MCF 10A (cell line): ENCODE data around the gene TIMM22. TPM values are rescaled to one million over a fixed set of nuclear protein-coding genes. Genes with fewer than 3 reads are reported as not detected.
"Not testable (repeated sequence)": the region's sequence is repeated elsewhere in the genome, so short reads cannot be mapped to it uniquely, and the experiment has no call there.

Experiments used
- BruUV-seq: library from RNA; stranded (reverse); fragments of 400-500 nt; replicated peaks from 2 replicates; lab custom pipeline; 2021; lab: Mats Ljungman, UMichigan
- CTCF ChIA-PET: fragments of 300-600 bp; sonication (Branson Sonifier 250); formaldehyde crosslinking; extraction: SDS; loops from one replicate; lab custom pipeline; 2021; ENCODE audit warnings: antibody characterized with exemption, inconsistent platforms; lab: Yijun Ruan, JAX
- POLR2A ChIA-PET: fragments of 300-600, 350-650 bp; sonication (Branson Sonifier 250); formaldehyde crosslinking; extraction: SDS; loops from one replicate; lab custom pipeline; 2020; ENCODE audit warnings: antibody characterized with exemption, inconsistent platforms; lab: Yijun Ruan, JAX
- DNase-seq: peaks from one replicate; pipeline ENCODE4 v3.0.0-alpha.2; 2018; ENCODE audit not compliant: unreplicated experiment
- H3K27ac Mint-ChIP-seq: one replicate; pipeline ENCODE4 v1.8.0; 2022; ENCODE audit warnings: mild to moderate bottlenecking, low read depth, mixed read lengths; ENCODE audit not compliant: unreplicated experiment
- H3K27me3 Mint-ChIP-seq: one replicate; pipeline ENCODE4 v1.8.0; 2022; ENCODE audit warnings: mixed read lengths; ENCODE audit not compliant: insufficient read depth, unreplicated experiment
- H3K36me3 Mint-ChIP-seq: one replicate; pipeline ENCODE4 v1.8.0; 2022; ENCODE audit warnings: mild to moderate bottlenecking, moderate library complexity, mixed read lengths; ENCODE audit not compliant: insufficient read depth, unreplicated experiment
- H3K4me1 Mint-ChIP-seq: one replicate; pipeline ENCODE4 v1.8.0; 2022; ENCODE audit warnings: mixed read lengths; ENCODE audit not compliant: insufficient read depth, unreplicated experiment
- H3K4me3 Mint-ChIP-seq: one replicate; pipeline ENCODE4 v1.8.0; 2022; ENCODE audit warnings: mild to moderate bottlenecking, moderate library complexity, mixed read lengths; ENCODE audit not compliant: unreplicated experiment
- H3K9me3 Mint-ChIP-seq: one replicate; pipeline ENCODE4 v1.8.0; 2022; ENCODE audit warnings: mixed read lengths; ENCODE audit not compliant: unreplicated experiment
- intact Hi-C: fragments of 100-400 bp; cut with micrococcal nuclease; formaldehyde crosslinking; loops from 2 replicates; pipeline ENCODE4 v1.14.1; 2022
- total RNA-seq: library from RNA; stranded (reverse); gene quantifications from 2 replicates; pipeline ENCODE4 v1.2.3, GENCODE V29; 2022
- TF ChIP-seq, protein P1 (sequence below): fragments of 200-600 bp; IDR thresholded peaks from one replicate; pipeline ENCODE4 v1.8.0; 2022; ENCODE audit warnings: antibody characterized with exemption, mild to moderate bottlenecking; ENCODE audit not compliant: unreplicated experiment

The TIMM22 gene
- total RNA-seq, 1 experiment from 2014 or later, result 16.6 TPM

DNA sequence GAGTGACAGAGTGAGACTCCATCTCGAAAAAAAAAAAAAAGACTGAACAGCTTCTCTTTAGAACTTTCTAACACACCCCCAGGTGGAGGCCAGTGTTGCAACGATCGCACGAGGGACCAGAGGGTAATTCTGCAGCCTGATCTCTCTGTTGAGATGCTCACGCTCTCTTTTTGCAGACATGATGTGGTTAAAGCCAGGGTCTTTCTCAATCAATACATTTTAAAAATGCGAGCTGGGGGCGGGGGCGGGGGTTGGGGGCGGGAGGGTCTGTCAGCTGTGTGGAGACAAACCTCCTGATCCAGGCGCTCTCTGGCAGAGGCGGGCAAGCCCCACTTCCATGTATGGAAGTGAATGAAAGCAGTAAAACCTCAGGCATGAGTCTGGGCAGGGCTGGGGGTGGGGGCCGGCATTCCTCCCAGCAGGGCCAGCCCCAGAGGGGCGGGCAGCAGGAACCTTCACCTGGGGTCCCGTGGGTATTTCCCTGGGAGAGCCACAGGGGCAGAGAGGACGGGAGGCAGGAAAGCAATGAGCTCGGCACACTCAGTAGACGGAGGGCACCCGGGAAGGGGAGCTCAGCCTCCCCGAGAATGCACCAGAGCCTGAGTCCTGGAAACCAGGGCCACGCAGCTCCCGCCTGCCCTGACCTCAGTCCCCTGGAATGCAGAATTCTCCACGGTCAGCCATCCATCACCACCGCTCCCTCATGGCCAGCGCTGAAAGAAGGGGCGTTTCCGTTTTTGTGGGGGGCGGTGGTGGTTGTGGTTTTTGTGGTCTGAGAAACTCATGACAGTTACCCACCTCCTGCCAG is 45.4 kb upstream of the TIMM22 start:
- Mint-ChIP-seq H3K27me3 (no peaks in the 10 kb centered on the region), H3K4me1 (peaks cover 6% of the 10 kb centered on the region), H3K36me3 (peaks cover 13% of the 10 kb centered on the region), H3K9me3 (no peaks in the 10 kb centered on the region), H3K4me3 (peak overlapping the region; percentile 40), H3K27ac (peak overlapping the region; percentile 42)
- DNase-seq, result peak; percentile 31
- ChIA-PET CTCF (interaction anchor here (0.6 to 1.5 kb wide), 5 partner anchors 22 to 1723 kb away, joined by 3 to 6 read pairs (median 3); no protein-coding TSS in a partner anchor), POLR2A (interaction anchor here (0.8 to 1.9 kb wide), 6 partner anchors 14 to 27 kb away, joined by 3 to 14 read pairs (median 6); no protein-coding TSS in a partner anchor)
- intact Hi-C loops, result loop anchor here (1.0 kb wide), 1 partner anchor 72 kb away; no protein-coding TSS in a partner anchor
- TF ChIP-seq, protein P1, sequence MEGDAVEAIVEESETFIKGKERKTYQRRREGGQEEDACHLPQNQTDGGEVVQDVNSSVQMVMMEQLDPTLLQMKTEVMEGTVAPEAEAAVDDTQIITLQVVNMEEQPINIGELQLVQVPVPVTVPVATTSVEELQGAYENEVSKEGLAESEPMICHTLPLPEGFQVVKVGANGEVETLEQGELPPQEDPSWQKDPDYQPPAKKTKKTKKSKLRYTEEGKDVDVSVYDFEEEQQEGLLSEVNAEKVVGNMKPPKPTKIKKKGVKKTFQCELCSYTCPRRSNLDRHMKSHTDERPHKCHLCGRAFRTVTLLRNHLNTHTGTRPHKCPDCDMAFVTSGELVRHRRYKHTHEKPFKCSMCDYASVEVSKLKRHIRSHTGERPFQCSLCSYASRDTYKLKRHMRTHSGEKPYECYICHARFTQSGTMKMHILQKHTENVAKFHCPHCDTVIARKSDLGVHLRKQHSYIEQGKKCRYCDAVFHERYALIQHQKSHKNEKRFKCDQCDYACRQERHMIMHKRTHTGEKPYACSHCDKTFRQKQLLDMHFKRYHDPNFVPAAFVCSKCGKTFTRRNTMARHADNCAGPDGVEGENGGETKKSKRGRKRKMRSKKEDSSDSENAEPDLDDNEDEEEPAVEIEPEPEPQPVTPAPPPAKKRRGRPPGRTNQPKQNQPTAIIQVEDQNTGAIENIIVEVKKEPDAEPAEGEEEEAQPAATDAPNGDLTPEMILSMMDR, result no peak
- BruUV-seq, result no TSS peak

DNA sequence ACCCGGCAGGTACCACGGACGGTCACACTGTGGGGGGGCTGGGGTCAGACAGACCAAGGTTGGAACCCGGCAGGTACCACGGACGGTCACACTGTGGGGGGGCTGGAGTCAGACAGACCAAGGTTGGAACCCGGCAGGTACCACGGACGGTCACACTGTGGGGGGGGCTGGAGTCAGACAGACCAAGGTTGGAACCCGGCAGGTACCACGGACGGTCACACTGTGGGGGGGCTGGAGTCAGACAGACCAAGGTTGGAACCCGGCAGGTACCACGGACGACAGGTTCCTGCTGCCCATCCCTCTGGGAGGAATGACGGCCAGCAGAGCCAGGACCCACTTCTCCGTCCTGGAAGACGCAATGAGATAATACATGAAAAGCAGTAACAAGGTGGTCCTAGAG is 44.3 kb upstream of the TIMM22 start:
- H3K9me3 Mint-ChIP-seq, intact Hi-C loops, BruUV-seq, H3K4me3 Mint-ChIP-seq, POLR2A ChIA-PET, DNase-seq, H3K27me3 Mint-ChIP-seq, H3K27ac Mint-ChIP-seq, CTCF ChIA-PET: not testable (repeated sequence)
- Mint-ChIP-seq H3K36me3 (peaks cover 13% of the 10 kb centered on the region), H3K4me1 (peaks cover 11% of the 10 kb centered on the region)

DNA sequence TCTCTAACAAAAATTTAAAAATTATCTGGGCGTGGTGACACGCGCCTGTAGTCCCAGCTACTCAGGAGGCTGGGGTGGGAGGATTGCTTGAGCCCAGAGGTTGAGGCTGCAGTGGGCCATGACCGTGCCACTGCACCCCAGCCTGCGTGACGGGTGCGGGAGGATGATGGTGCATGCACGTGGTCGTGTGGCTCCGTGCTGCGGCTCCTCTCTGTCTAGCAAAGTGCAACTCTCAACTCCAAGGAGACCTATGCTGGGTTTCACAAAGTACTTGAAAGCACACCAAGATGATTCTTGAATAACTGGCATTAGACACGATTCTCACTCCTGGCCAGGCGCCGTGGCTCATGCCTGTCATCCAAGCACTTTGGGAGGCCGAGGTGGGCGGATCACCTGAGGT is 43.2 kb upstream of the TIMM22 start:
- H3K27ac Mint-ChIP-seq, result no peak overlapping the region
- no peaks in the 10 kb centered on the region for H3K9me3 Mint-ChIP-seq
- no TSS peak for BruUV-seq
- TF ChIP-seq, protein P1, result no peak
- intact Hi-C loops, result no loop called here
- CTCF ChIA-PET, result no interaction called here
- H3K4me1 Mint-ChIP-seq, result peaks cover 11% of the 10 kb centered on the region
- no peaks in the 10 kb centered on the region for H3K27me3 Mint-ChIP-seq
- POLR2A ChIA-PET, result interaction anchor here (1.0 to 1.4 kb wide), 2 partner anchors 26 to 48 kb away, joined by 3 read pairs; no protein-coding TSS in a partner anchor
- DNase-seq, result no peak
- H3K36me3 Mint-ChIP-seq, result peaks cover 13% of the 10 kb centered on the region
- H3K4me3 Mint-ChIP-seq, result no peak overlapping the region

DNA sequence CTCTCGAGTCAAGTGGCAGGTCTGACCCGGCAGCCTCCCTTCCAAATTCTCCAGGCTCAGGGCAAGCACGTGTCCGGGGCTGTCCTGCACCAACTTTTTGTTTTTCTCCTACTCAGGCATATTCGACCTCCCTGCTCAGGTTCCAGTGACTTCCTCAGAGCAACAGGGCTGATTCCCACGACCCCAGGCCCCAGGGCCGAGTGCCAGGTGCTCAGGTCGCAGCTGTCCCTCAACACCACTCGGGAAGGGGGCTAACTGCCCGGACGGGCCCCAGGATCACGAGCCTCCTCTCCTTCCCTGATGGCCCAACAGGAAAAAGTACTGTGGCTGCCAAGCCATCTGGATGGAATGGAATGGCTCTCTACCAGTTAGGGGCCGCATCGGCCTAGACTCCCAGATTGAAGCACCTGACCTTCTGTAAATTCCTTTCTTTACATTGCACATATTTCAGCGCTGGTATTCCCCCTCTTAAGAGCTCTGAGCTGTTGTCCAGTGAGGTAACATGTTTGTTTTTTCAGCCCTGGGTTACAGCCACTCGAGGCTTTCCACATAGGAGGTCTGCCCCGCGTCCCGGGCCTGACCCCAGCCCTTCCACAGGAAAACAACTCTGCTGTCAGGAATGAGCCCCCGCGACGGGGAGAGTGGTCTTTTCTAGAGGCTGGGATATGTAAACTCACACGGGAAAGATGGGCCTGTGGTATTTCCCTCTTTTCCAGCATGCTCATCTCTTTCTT is 42.3 kb upstream of the TIMM22 start:
- H3K27me3 Mint-ChIP-seq, result no peaks in the 10 kb centered on the region
- intact Hi-C loops, result no loop called here
- no peaks in the 10 kb centered on the region for H3K9me3 Mint-ChIP-seq
- BruUV-seq, result no TSS peak
- TF ChIP-seq, protein P1, result no peak
- DNase-seq, result no peak
- no peak overlapping the region for H3K27ac Mint-ChIP-seq
- ChIA-PET POLR2A (interaction anchor here (0.7 to 1.4 kb wide), 2 partner anchors 11 to 27 kb away, joined by 3 to 4 read pairs; no protein-coding TSS in a partner anchor), CTCF (no interaction called here)
- H3K4me1 Mint-ChIP-seq, result peaks cover 11% of the 10 kb centered on the region
- peaks cover 18% of the 10 kb centered on the region for H3K36me3 Mint-ChIP-seq
- H3K4me3 Mint-ChIP-seq, result no peak overlapping the region
